NCI-H1417 (cell line): ENCODE results near the gene PBLD.

Source experiments
- DNase-seq, 3 experiments: peaks; one replicate each; lab custom pipeline; 2025; lab: John Stamatoyannopoulos, UW

Gene PBLD

GRCh38 chr10:68332259-68333057, at the start of gene PBLD:
TSS of gene PBLD (minus strand) at chr10:68332928. CDS start at chr10:68306844, 26,084 bp downstream.
- peak; percentile 72 to 87 (median 77) for DNase-seq

GRCh38 chr10:68371604-68372003, 38.9 kb upstream of the PBLD start:
- DNase-seq: no peak

GRCh38 chr10:68367121-68367520, 34.4 kb upstream of the PBLD start:
- no peak for DNase-seq

- DNase-seq: no peak
Observed at GRCh38 chr10:68366600-68366999, 33.9 kb upstream of the PBLD start.

GRCh38 chr10:68365611-68366010, 32.9 kb upstream of the PBLD start:
- DNase-seq: no peak

- no peak for DNase-seq
Observed at GRCh38 chr10:68364101-68364886, 31.6 kb upstream of the PBLD start.

- no peak for DNase-seq
Observed at GRCh38 chr10:68362590-68362989, 29.9 kb upstream of the PBLD start.

GRCh38 chr10:68359189-68359588, 26.5 kb upstream of the PBLD start:
- no peak for DNase-seq

GRCh38 chr10:68353537-68353936, 20.8 kb upstream of the PBLD start:
- no peak for DNase-seq

GRCh38 chr10:68348265-68348741, 15.6 kb upstream of the PBLD start:
- DNase-seq: peak; percentile 7 to 40 (median 8)

- peak in 1 of 3 experiments; percentile 2 for DNase-seq
Observed at GRCh38 chr10:68346774-68347173, 14.0 kb upstream of the PBLD start.

- peak in 1 of 3 experiments; percentile 16 for DNase-seq
Observed at GRCh38 chr10:68345621-68346020, 12.9 kb upstream of the PBLD start.

GRCh38 chr10:68342909-68343516, 10.3 kb upstream of the PBLD start:
- DNase-seq: peak in 1 of 3 experiments; percentile 14

GRCh38 chr10:68340358-68341080, 7.8 kb upstream of the PBLD start:
- no peak for DNase-seq

GRCh38 chr10:68336754-68337351, 4.1 kb upstream of the PBLD start:
- DNase-seq: peak in 1 of 3 experiments; percentile 1

GRCh38 chr10:68334672-68335467, 2.1 kb upstream of the PBLD start:
- DNase-seq: no peak

GRCh38 chr10:68333440-68334431, 1.0 kb upstream of the PBLD start:
- DNase-seq: peak in 1 of 3 experiments; percentile 23

GRCh38 chr10:68333058-68333395, 299 bp upstream of the PBLD start:
- DNase-seq: no peak
